Measurements from ENCODE around the gene BACH2. TPM values are rescaled to one million over a fixed set of nuclear protein-coding genes. Genes with fewer than 3 reads are reported as not detected.

The BACH2 gene
- total and polyA plus RNA-seq, 2 of the 8 experiments (the other 6 are each of a cell fraction or from before 2014, with no cell fraction given), result 1.9 to 5.9 TPM

GRCh38 chr6:90272895-90273294 lies 23.7 kb downstream of the BACH2 start:
- no peak for TF ChIP-seq FOSL1 (IDR thresholded peaks at IDR 0.05; ENCODE audit: insufficient read depth, low read depth, low read length)
- TF ChIP-seq POLR2AphosphoS5 (IDR thresholded peaks at IDR 0.05; ENCODE audit: low read depth, low read length), result no peak
- TF ChIP-seq, protein P1, sequence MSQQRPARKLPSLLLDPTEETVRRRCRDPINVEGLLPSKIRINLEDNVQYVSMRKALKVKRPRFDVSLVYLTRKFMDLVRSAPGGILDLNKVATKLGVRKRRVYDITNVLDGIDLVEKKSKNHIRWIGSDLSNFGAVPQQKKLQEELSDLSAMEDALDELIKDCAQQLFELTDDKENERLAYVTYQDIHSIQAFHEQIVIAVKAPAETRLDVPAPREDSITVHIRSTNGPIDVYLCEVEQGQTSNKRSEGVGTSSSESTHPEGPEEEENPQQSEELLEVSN (IDR thresholded peaks at IDR 0.05), result no peak
- no peak for TF ChIP-seq CBX8 (IDR thresholded peaks at IDR 0.05; ENCODE audit: borderline replicate concordance, low read depth, low read length)
- TF ChIP-seq SP2 (IDR thresholded peaks at IDR 0.05; ENCODE audit: low read length), result no peak
- Histone ChIP-seq H4K5ac (ENCODE audit: insufficient read length, low read depth, low read length) (no peak overlapping the region), H2BK15ac (ENCODE audit: low read length) (no peak overlapping the region; the same call in 1 of the 2 replicates), H4K91ac (replicated peaks; ENCODE audit: insufficient read length, low read length) (no peak overlapping the region), H2BK20ac (ENCODE audit: low read length) (no peak overlapping the region), H3K4ac (replicated peaks; ENCODE audit: insufficient read length, low read depth, low read length) (no peak overlapping the region), H3K79me1 (ENCODE audit: low read depth, low read length) (no peaks in the 10 kb centered on the region), H3K14ac (ENCODE audit: insufficient read length) (no peak overlapping the region), H3K9ac (replicated peaks in 1 of 4; ENCODE audit: extremely low read depth in 1 of 4, low read depth in 3 of 4, low read length in 3 of 4) (no peak overlapping the region), H3K27ac (ENCODE audit: low read depth, low read length) (no peak overlapping the region), H3K36me3 (ENCODE audit: control insufficient read depth in 2 of 4, insufficient read depth in 4 of 4, low read length in 3 of 4) (no peaks in the 10 kb centered on the region), H2BK120ac (replicated peaks; ENCODE audit: low read depth, low read length) (no peak overlapping the region), H4K8ac (ENCODE audit: extremely low read depth, insufficient read depth, low read length) (no peak overlapping the region), H3K23me2 (ENCODE audit: low read depth, low read length) (no peaks in the 10 kb centered on the region), H3K9me3 (ENCODE audit: insufficient read depth in 2 of 2, low read depth in 1 of 2, low read length in 1 of 2) (no peaks in the 10 kb centered on the region; a peak in 1 of 4 replicates), H3K79me2 (ENCODE audit: control insufficient read depth in 1 of 2, insufficient read depth in 2 of 2, low read length in 2 of 2) (no peaks in the 10 kb centered on the region), H3K4me3 (ENCODE audit: extremely low read depth in 1 of 4, insufficient read depth in 2 of 4, low read depth in 3 of 4, low read length in 4 of 4) (no peak overlapping the region), H3K18ac (ENCODE audit: extremely low read depth, low read length) (no peak overlapping the region), H3K4me2 (ENCODE audit: insufficient read depth in 1 of 2, low read depth in 2 of 2, low read length in 2 of 2) (no peak overlapping the region), H2BK5ac (ENCODE audit: low read depth, low read length) (no peak overlapping the region), H4K20me1 (replicated peaks in 1 of 2; ENCODE audit: control insufficient read depth in 1 of 2, insufficient read depth in 2 of 2, low read length in 2 of 2) (no peaks in the 10 kb centered on the region), H2AK5ac (ENCODE audit: low read depth, low read length) (no peak overlapping the region), H3K4me1 (replicated peaks in 1 of 4; ENCODE audit: control insufficient read depth in 3 of 4, insufficient read depth in 4 of 4, low read length in 3 of 4) (peaks cover 0 to 3% (median 1%) of the 10 kb centered on the region in 4 experiments; a peak in 2 of 7 replicates), H2BK12ac (ENCODE audit: low read depth, low read length) (no peak overlapping the region), H3K23ac (ENCODE audit: insufficient read length) (no peak overlapping the region), H2AFZ (ENCODE audit: low read length) (no peak overlapping the region), H3K27me3 (replicated peaks in 1 of 4; ENCODE audit: control insufficient read depth in 3 of 4, extremely low read depth in 1 of 4, insufficient read depth in 3 of 4, low read length in 3 of 4) (no peaks in the 10 kb centered on the region), H3K56ac (replicated peaks; ENCODE audit: insufficient read length, low read depth, low read length) (no peak overlapping the region)
- ChIA-PET POLR2A (ENCODE audit: partially characterized antibody) (interaction anchor here (1.0 kb wide), 1 partner anchor 98 kb away, joined by 3 read pairs; no protein-coding TSS in a partner anchor), CTCF (ENCODE audit: partially characterized antibody) (interaction anchor here (1.4 to 4.0 kb wide), 8 partner anchors 12 to 332 kb away, joined by 4 to 27 read pairs (median 7); no protein-coding TSS in a partner anchor)
- DNase-seq (ENCODE audit: low read depth in 1 of 2, low spot score in 2 of 2) (no peak), FAIRE-seq (no peak)
- 78% methylated on average over 5 of the region's 5 CpGs; no CpG with 5 or more reads in 1 of the 2 experiments for WGBS, 2 experiments (ENCODE audit: extremely low coverage in 1 of 2, insufficient coverage in 1 of 2, insufficient read length in 1 of 2, insufficient replicate concordance in 2 of 2, low coverage in 1 of 2, low lambda C conversion rate in 2 of 2, missing lambda C conversion rate in 1 of 2)
